Measurements from ENCODE around the gene SLC46A1. TPM values are rescaled to one million over a fixed set of nuclear protein-coding genes. Genes with fewer than 3 reads are reported as not detected.

Gene SLC46A1
- total and polyA plus RNA-seq, 10 of the 15 experiments (the other 5 are each of a cell fraction or from before 2014, with no cell fraction given) = 1.7 to 6.9 (median 4.0) TPM

- ChIA-PET SMC1A (ENCODE audit: uncharacterized antibody, unreplicated experiment) (no interaction called here), CTCF (interaction anchor here (1.2 to 6.2 kb wide), 2 partner anchors 16 to 167 kb away, joined by 3 to 37 read pairs; no protein-coding TSS in a partner anchor)
- no peak for ATAC-seq
- TF ChIP-seq ATF7 (IDR thresholded peaks at IDR 0.05; ENCODE audit: low read depth) (no peak), BCLAF1 (IDR thresholded peaks at IDR 0.05) (no peak), NBN (IDR thresholded peaks at IDR 0.05) (no peak), MLLT1 (IDR thresholded peaks at IDR 0.05) (no peak), SMARCA5 (IDR thresholded peaks at IDR 0.05) (no peak), EGR1 (IDR thresholded peaks at IDR 0.05; ENCODE audit: borderline replicate concordance in 1 of 2, low read depth in 2 of 2, low read length in 2 of 2) (no peak), MXI1 (IDR thresholded peaks at IDR 0.05; ENCODE audit: low read depth, low read length) (no peak), PBX3 (IDR thresholded peaks at IDR 0.05; ENCODE audit: insufficient replicate concordance, low read depth, low read length) (no peak), ZNF217 (IDR thresholded peaks at IDR 0.05) (no peak), E2F8 (IDR thresholded peaks at IDR 0.05; ENCODE audit: low read depth, partially characterized antibody) (no peak), ATF3 (IDR thresholded peaks at IDR 0.05; ENCODE audit: borderline replicate concordance, extremely low read depth, low read depth, low read length) (no peak), RFX5 (IDR thresholded peaks at IDR 0.05; ENCODE audit: low read depth, low read length) (no peak), POU2F2 (IDR thresholded peaks at IDR 0.05; ENCODE audit: borderline replicate concordance, low read depth, low read length) (no peak), CHD2 (IDR thresholded peaks at IDR 0.05; ENCODE audit: borderline replicate concordance, low read depth, low read length) (no peak), SMAD1 (IDR thresholded peaks at IDR 0.05; ENCODE audit: low read depth, partially characterized antibody) (no peak)
Measured at GRCh38 chr17:28399808-28400207, 6.2 kb downstream of the SLC46A1 start.

More at GRCh38 chr17:28399808-28400207, 6.2 kb downstream of the SLC46A1 start:
- 98% methylated on average over 4 of the region's 4 CpGs for whole genome bisulfite sequencing (ENCODE audit: insufficient coverage, insufficient replicate concordance, low lambda C conversion rate, missing lambda C conversion rate)
- H3K36me3 ChIP-seq (ENCODE audit: control insufficient read depth in 2 of 2, insufficient read depth in 2 of 2, low read length in 1 of 2) = peaks cover 0 to 1% of the 10 kb centered on the region in 2 experiments; a peak in 3 of 4 replicates
- no peak overlapping the region for H2AFZ ChIP-seq (ENCODE audit: control insufficient read depth, low read depth, low read length)
- ChIA-PET POLR2A (interaction anchor here (1.0 kb wide), 2 partner anchors 9 to 101 kb away, joined by 4 to 5 read pairs; no protein-coding TSS in a partner anchor), RAD21 (ENCODE audit: unreplicated experiment) (interaction anchor here (0.6 kb wide), 1 partner anchor 16 kb away, joined by 3 read pairs; no protein-coding TSS in a partner anchor)
- no peak overlapping the region for H3K27ac ChIP-seq (ENCODE audit: control insufficient read depth, insufficient read depth)
- FAIRE-seq = no peak
- H3K4me2 ChIP-seq (ENCODE audit: control insufficient read depth, insufficient read depth) = no peak overlapping the region
- DNase-seq (ENCODE audit: low read depth, low spot score) = no peak
- H3K4me3 ChIP-seq = no peak overlapping the region
- in situ Hi-C loops (cut with MboI) = no loop called here
- intact Hi-C loops (cut with micrococcal nuclease; ENCODE audit: unreplicated experiment) = no loop called here
- H3K27me3 ChIP-seq (replicated peaks in 1 of 2; ENCODE audit: control insufficient read depth in 2 of 2, insufficient read depth in 2 of 2, low read length in 1 of 2) = no peaks in the 10 kb centered on the region
- H3K9ac ChIP-seq (ENCODE audit: control insufficient read depth, insufficient read depth, low read length) = no peak overlapping the region
- no peaks in the 10 kb centered on the region; the same call in 1 of the 2 replicates for H3K4me1 ChIP-seq (ENCODE audit: control insufficient read depth, insufficient read depth, low read length)
- BruUV-seq (replicated peaks) = no TSS peak
- H3K9me3 ChIP-seq (replicated peaks; ENCODE audit: control insufficient read depth, insufficient read depth, low read length) = no peaks in the 10 kb centered on the region
- no peaks in the 10 kb centered on the region for H3K79me2 ChIP-seq (ENCODE audit: control insufficient read depth, insufficient read depth, low read length)
- no peaks in the 10 kb centered on the region for H4K20me1 ChIP-seq (ENCODE audit: control insufficient read depth, insufficient read depth)
